A549 (cell line): Measurements from ENCODE around the gene HJV.

Experiments
- KDM1A ChIP-seq: fragments of 200-600 bp; sonication (generic); IDR thresholded peaks from 2 replicates; pipeline ENCODE4 v1.6.1; 2016; ENCODE audit warnings: low read depth, mild to moderate bottlenecking
- MAZ ChIP-seq: fragments of 150-350 bp; IDR thresholded peaks from 2 replicates; pipeline ENCODE4 v1.6.1; 2014; ENCODE audit warnings: antibody characterized with exemption, low read depth, low read length, borderline replicate concordance
- RNF2 ChIP-seq: fragments of 200-600 bp; sonication (generic); IDR thresholded peaks from 2 replicates; pipeline ENCODE4 v1.6.1; 2016; ENCODE audit warnings: low read depth, mild to moderate bottlenecking, antibody characterized with exemption, moderate library complexity, borderline replicate concordance
- TP53 ChIP-seq: fragments of 250-450 bp; sonication (Bioruptor Pico); IDR thresholded peaks from 2 replicates; pipeline ENCODE4 v1.5.0; 2021; ENCODE audit warnings: mild to moderate bottlenecking, moderate library complexity
- TF ChIP-seq, protein P1 (sequence below): fragments of >200 bp; sonication (Bioruptor Twin); formaldehyde crosslinking; IDR thresholded peaks from 3 replicates; pipeline ENCODE4 v1.5.1; 2016

- TF ChIP-seq, protein P1, sequence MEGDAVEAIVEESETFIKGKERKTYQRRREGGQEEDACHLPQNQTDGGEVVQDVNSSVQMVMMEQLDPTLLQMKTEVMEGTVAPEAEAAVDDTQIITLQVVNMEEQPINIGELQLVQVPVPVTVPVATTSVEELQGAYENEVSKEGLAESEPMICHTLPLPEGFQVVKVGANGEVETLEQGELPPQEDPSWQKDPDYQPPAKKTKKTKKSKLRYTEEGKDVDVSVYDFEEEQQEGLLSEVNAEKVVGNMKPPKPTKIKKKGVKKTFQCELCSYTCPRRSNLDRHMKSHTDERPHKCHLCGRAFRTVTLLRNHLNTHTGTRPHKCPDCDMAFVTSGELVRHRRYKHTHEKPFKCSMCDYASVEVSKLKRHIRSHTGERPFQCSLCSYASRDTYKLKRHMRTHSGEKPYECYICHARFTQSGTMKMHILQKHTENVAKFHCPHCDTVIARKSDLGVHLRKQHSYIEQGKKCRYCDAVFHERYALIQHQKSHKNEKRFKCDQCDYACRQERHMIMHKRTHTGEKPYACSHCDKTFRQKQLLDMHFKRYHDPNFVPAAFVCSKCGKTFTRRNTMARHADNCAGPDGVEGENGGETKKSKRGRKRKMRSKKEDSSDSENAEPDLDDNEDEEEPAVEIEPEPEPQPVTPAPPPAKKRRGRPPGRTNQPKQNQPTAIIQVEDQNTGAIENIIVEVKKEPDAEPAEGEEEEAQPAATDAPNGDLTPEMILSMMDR = no peak
- TF ChIP-seq MAZ (no peak), RNF2 (no peak), KDM1A (no peak), TP53 (no peak)
Observed at GRCh38 chr1:145993618-145994390, 27.7 kb downstream of the HJV start.
